H54 (cell line): ENCODE measurements around the gene CFAP141.
"Not testable (repeated sequence)": the region's sequence is repeated elsewhere in the genome, so short reads cannot be mapped to it uniquely, and the experiment has no call there.

Source experiments
- DNase-seq: peaks from one replicate; pipeline ENCODE4 v3.0.0; 2011; ENCODE audit warnings: low spot score, mixed read lengths; ENCODE audit not compliant: insufficient read length
- FAIRE-seq: peaks from 3 replicates; lab custom pipeline; 2011; peaks lifted over from hg19 to GRCh38; lab: Jason Lieb, UNC
- POLR2A ChIP-seq: IDR thresholded peaks from 2 replicates; pipeline ENCODE4 v1.6.1; 2011; ENCODE audit warnings: low read depth, mild to moderate bottlenecking, low read length

The CFAP141 gene

DNA sequence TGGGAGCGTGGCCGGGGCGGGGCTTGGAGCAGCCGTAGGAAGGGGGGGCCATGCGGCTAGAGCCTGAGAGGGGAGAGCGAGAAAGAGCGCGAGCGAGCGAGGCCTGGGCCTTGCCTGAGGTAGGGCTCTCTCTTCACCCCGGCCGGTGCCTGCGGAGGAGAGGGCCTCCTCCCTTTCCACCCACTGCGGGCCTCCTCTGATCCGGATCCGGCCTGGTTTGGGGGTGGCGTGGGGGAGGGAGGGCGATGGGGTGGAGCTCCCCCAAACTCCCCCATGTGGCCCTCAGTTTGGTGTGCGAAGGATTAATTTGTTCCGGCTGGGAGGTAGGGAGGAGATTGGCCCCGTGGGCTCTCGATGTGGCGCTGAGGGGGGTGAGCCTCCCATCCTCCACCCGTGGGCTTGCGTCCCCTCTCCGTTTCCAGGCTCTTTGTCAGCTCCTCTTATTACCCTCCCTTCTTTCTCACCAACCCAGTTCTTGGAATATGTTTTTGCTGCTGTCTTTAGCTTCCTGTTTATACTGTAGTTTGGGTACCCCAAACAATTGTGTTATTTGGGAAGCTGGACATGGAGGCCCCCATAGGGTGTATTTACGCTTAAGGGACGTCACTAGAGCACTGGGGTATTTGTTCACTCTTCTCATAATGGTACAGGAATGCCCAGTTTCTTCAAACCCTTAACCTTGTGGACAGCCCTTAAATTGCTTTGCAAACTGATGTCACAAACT lies 15.3 kb upstream of the CFAP141 start:
- TF ChIP-seq POLR2A: peak; percentile 43; the same call in 1 of the 2 replicates
- DNase-seq (no peak), FAIRE-seq (no peak)

DNA sequence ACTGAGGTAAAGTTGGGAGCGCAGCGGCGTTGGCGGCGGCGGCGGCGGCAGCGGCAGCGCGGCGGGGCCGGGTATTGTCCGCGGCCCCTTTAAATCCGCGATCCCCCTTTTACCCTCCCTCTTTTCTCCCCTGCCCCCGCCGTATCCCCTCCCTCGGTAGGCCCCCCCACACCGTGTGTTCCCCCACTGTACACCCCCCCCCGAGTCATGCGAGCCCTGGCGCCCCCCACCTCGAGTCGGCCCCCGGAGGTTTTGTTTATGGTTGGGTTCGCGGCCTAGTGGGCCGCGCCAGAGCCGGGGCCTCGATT lies 14.8 kb upstream of the CFAP141 start:
- FAIRE-seq (no peak), DNase-seq (no peak)
- TF ChIP-seq POLR2A: peak; percentile 53

DNA sequence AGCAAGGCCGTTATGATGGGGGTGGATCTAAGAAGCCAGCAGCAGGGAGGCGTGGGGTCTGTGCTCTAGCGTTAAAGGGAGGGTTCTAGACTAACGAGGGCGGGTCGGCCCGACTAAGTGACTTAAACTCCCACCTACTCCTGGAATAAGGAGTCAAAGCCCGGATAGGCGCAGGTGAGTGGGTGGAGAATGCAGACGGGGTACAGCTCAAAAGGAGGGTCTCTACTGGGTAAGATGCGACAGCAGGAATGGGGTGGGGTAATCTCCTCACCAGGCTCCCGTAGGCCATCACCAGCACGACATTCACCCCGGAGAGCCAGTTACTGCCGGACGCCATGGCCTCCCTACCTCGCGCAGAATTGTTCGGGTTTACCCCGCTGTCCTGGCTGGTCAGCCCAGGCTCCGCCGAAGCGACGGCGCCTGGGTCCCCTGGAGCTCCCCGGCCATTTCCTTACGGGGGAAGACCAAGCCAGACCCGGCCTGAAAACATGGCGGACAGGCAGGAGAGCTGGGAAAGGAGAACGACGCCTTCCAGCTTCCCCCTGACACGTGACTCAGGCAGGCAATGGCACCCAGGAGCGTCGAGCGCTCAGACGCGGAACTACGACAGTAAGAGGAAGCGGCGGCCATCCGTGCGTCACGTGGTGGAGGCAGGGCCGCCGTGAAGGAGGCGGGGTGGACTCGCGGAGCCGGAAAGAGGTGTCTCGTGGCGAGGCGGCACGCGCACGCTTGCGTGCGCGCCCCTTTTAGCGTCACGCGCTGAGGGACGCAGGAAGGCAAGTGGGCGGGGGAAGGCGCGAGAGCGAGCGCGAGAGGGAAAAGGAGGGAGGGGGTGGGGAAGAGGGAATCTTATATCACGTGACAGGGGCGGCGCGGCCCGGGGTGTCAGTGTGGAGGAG lies 14.2 kb upstream of the CFAP141 start, which contains the start of gene UBAP2L:
Gene UBAP2L (plus strand): TSS at position 885 of the 899 bp plus-strand sequence. CDS start 4,169 bp downstream, outside the sequence.
- peak; percentile 85; the same call in 1 of the 2 replicates for TF ChIP-seq POLR2A
- peak; percentile 88 for FAIRE-seq
- peak; percentile 88 for DNase-seq

DNA sequence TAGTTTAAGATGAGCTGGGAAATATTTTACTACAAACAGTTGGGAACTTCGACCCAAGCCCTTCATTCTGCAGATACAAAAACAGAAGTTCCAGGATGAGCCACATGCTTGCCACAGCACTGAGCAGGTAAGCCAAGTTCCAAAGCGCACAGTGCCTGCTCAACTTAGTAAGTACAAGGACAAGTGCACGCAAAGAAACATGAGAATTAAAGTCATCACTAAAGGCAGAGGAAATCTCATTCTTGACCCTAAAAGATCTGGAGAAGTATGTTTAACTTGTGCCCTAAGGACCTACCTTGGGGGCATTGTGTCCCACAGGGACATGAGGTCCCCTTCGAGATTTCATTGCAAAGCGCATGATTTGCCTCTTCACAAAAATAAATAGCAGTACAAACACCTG lies 13.4 kb upstream of the CFAP141 start:
- TF ChIP-seq POLR2A: no peak
- DNase-seq (no peak), FAIRE-seq (no peak)

DNA sequence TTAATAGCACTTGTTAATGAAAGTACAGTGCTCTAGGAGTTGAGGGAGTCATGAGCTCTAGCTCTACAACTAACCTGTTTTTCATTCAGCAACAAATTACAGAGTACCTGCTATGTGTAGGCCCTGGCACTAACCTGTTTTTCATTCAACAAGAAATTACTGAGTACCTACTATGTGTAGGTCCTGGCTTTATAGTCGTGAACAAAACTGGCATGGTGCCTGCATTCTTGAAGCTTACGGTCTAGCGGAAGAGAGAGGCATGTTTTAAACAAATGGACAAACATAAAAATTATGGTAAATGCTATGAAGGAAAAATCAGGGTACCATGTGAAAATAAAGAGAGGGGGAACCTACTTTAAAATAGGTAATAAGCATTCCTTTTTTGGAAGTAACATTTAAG lies 12.4 kb upstream of the CFAP141 start:
- FAIRE-seq: no peak
- no peak for DNase-seq
- no peak for TF ChIP-seq POLR2A

DNA sequence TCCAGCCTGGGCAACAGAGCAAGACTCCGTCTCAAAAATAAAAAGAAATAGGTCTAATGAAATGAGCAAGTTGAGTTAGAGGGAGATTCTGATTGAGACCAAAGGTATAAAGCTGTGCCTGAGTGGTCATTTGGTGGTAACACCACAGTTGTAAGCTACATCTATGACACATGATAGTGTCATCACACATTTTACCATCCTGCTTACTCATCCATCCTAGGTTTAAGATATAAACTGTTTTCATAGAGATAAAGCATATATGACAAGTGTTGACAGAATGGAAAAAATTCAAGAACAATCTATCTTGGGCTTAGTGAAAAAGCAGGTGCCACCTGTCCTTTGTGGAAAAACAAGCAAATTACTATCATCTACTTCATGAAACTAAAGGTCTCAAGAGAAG lies 7.1 kb upstream of the CFAP141 start:
- DNase-seq (peak; percentile 64), FAIRE-seq (peak; percentile 48)
- no peak for TF ChIP-seq POLR2A

DNA sequence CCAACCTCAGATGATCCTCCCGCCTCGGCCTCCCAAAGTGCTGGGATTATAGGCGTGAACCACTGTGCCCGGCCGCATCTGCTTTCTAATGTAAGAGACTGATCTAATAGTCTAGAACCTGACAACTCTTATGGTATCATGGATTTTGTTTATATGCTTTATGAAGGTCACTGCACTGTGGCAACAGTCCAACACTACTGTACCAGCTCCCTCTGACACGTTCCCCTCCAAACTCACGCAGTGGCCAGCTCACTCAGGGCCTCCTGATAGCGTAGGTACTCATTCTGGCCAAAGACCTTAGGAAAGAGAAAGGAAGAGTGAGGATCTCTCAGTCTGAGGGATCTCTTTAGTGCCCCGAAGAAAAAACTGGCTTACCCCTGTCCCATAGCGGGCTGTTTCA lies 6.0 kb upstream of the CFAP141 start:
- TF ChIP-seq POLR2A: no peak
- FAIRE-seq: no peak
- DNase-seq: no peak

DNA sequence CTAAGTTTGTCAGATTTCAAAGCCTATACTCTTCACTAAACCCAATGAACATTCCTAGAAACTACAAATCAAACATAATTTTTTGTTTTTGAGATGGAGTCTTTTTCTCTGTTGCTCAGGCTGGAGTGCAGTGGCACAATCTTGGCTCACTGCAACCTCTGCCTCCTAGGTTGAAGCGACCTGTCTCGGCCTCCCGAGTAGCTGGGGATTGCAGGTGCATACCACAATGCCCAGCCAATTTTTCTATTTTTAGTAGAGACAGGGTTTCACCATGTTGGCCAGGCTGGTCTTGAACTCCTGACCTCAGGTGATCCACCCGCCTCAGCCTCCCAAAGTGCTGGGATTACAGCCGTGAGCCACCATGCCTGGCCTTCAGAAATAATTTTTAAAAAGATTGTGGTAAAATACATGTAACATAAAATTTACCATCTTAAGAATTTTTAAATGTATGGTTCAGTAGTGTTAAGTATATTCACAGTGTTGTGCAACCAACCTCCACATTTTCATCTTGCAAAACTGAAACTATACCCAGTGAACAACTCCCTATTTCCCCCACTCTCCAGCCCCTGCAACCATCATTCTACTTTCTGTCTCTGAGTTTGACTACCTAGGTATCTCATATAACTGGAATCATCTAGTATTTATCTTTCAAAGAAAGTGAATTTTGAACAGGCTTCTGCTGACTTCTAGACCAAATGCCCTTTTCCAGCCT lies 2.7 kb upstream of the CFAP141 start:
- FAIRE-seq (no peak), DNase-seq (no peak)

DNA sequence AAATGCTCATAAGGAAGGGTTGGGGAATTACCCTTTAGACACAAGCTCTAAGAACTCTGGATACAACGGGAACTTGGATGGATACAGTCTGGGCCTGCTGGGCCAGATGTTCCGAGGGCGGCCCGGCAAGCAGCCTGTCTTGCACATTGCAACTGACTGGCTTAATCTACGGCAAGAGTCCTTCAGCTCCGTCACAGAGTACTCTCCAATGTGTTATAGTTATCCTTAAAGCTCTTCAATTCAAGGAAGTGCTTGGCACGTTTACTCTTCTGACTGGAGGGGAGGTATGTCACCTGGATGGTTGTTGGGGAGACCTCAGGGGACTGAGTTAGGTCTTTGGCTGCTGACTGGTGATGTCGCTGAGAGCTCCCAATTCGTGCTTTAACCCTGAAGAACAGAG lies 1.1 kb upstream of the CFAP141 start:
- FAIRE-seq (no peak), DNase-seq (no peak)

More for the DNA sequence above, 2.7 kb upstream of the CFAP141 start:
- TF ChIP-seq POLR2A: no peak

DNA sequence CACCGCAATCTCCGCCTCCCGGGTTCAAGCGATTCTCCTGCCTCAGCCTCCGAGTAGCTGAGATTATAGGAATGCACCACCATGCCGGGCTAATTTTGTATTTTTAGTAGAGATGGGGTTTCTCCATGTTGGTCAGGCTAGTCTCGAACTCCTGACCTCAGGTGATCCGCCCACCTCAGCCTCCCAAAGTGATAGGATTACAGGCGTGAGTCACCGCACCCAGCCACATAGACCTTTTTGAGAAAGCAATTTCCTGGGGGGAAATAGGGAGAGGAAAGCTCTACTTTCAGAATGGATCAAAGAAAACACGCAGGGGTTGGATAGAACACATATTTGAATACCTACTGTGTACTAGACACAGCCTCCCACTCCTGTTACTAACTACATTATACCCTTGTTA lies 355 bp downstream of the CFAP141 start:
- not testable (repeated sequence) for DNase-seq, FAIRE-seq

More for the DNA sequence above, 1.1 kb upstream of the CFAP141 start:
- no peak for TF ChIP-seq POLR2A

DNA sequence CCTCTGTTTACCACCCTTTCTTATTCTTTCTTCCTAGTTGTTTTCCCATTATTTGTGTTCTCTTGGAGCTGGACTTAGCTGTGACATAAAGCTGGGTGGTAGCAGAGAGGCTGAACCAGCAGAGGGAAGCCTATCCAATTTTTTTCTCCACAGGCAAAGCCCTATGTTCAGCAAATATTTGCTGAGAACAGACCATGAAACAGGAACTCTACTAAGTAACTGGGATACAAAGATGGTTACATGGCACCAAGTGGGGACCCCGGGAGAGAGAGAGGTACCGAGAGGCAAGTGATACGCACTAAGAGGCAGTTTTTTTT lies 6.6 kb downstream of the CFAP141 start:
- TF ChIP-seq POLR2A: no peak
- FAIRE-seq (no peak), DNase-seq (no peak)

DNA sequence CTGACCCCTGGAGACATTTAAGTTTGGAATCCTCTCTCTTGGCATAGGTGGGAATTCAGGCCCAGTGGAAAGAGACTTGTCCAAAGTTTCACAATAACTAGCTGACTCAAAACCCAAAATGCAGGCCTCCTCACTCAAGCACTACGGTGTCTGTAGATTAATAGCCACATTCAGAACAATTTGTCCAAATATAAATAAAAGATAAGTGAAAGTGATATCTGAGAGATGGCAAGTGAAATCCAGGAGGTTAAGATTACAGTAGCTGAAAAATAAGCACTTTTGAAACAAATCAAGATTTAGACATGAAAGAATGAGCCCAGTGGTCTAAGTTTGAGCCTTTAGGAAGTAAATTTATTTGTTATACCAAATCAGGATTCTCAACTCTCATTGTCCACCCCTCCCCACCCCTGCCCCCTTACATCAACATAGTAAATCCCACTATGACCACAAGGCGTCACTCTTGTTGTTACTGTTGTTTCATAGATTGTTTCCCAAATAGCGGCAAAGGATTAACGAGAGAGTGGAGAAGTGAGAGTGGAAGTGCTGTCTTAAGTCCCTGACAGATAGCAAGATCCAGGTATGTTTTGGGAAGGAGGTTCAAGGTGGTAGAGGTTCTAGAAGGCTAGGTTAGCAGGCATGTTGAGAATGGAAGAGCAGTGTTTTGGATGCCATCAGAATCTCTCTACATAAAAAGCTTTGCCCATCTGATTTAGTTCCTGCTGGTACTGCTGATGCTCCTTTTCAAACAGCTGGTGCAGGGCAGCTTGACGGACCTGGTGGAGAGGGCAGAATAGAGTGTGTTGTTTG lies 7.2 kb downstream of the CFAP141 start:
- FAIRE-seq (peak; percentile 15), DNase-seq (no peak)
- no peak for TF ChIP-seq POLR2A

DNA sequence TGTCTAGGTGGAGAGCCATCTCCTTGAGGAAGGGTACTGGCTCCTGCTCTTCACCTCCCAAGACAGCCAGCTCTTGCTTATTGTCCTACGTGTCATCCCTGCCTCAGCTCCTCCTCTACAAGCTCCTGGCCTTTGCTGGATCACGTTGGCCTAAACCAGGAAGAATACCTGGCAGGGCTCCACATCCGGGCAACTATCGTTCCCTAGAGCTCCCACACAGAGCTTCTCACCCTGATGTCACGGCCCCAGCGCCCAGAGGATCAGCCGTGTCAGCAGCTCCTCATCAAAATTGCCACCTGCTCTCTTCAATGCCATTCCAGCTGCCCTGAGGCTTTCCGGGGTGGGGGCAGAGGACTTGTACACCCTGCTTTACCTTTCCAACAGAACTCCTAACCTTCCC lies 12.3 kb downstream of the CFAP141 start:
- FAIRE-seq (no peak), DNase-seq (no peak)
- TF ChIP-seq POLR2A: no peak

DNA sequence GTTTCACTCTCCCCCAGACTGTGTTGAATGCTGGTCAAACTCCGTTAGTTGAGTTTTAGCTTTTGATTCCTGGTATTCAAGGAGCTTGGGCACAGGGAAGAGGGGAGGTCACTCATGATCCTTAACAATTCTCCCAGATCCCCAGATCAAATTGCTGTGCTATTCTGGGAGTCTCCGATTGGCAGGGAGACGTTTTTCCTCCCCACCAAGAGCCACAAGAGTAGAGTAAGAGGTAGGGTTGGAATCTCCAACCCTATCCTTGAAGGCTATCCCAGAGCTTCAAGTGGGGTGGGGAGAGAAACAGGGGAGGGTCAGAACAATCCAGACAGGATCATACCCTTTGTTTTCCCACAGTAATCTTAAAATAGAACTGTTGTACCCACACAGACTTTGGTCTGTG lies 13.7 kb downstream of the CFAP141 start:
- no peak for TF ChIP-seq POLR2A
- FAIRE-seq (no peak), DNase-seq (no peak)
